Activated T-helper 1 cell treated with anti-CD3 and anti-CD28 coated beads, Interleukin-2, amount 50 U/mL, for 16 hours (primary cell): ENCODE data around the gene SNX25.

Experiments
- DNase-seq, 2 donors: peaks; one replicate each; pipeline ENCODE4 v3.0.0-alpha.2; 2020; ENCODE audit warnings: low read depth in 1 of 2, low spot score in 1 of 2

Gene SNX25

DNA sequence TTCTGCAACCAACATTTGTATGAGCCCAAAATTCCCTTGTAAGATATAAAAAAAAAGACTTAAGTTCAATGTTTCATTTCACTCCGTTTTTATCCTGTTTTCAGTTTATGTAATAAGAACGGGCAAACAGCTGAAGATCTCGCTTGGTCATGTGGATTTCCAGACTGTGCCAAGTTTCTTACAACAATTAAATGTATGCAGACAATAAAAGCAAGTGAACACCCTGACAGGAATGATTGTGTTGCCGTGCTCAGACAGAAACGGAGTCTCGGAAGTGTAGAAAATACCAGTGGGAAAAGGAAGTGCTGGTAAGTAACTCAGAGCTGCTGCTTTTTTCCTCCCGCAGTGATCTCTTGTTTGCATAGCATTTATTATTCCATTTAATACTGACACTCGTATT is 190.1 kb downstream of the SNX25 start:
- no peak for DNase-seq

DNA sequence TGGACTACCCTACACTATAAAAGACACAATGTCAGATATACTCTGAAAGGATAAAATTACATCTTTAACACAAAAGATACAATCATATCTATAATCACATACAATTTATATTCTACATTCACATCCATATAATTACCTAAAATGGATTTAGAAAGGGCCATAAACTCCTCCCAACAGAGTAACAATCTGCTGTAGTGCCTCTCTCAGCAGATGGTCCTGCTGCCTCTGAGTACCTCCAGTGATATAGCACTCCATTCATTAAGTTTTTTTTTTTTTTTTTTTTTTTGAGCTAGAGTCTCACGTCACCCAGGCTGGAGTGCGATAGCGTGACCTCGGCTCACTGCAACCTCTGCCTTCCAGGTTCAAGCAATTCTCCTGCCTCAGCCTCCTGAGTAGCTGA is 194.6 kb downstream of the SNX25 start:
- DNase-seq: no peak

DNA sequence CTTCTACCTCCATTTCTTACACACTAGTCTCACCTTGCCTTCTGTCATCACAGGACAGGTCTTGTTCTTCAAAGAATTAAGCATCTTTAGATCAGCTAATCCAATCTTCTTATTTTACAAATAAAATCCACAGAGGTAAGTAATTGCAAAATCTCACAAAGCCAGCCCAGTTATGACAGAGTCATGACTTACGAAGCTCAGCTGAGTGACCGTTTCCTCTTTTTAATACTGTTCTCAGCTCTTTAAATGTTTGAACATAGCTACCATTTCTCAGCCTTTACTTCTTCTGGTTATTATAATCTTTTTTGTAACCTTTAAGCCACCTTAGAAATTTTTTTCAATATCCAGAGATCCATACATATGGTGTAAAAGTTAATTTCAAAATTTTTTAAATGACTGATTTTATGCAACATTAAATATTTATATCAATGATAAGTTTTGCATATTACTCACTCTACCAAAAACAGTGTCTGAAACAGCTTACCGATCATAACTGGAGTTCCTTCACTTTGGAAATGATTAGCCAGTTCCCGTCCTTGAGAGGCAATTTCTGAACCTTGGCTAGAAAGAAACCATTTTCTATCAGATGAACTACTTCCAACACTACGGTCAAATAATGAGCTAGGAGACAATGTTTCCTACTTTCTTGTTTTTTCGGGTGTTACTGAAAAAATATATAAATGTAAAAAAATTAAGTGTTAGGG is 196.1 kb downstream of the SNX25 start:
- no peak for DNase-seq

- DNase-seq: no peak
These were observed 199.0 kb downstream of the SNX25 start for GRCh38 chr4:185408432-185408831.

DNA sequence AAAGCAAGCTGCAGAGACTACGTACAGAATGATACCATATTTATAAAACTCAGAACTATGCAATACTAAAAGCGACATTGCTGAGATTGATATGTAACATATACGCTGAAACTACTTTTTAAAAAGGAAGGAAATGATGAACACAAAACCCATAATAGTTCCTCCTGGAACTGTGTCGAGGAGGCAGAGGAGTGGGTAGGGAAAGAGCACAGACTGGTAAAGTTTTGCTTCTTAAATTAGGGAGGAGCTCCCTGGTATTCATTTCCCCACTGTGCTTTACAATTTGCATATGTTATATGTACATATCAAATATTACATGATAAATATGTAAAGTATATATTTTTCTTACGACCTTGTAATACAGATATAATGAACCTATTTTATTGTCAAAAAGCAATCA is 202.5 kb downstream of the SNX25 start:
- no peak for DNase-seq

- DNase-seq: no peak
These were observed 203.0 kb downstream of the SNX25 start for GRCh38 chr4:185412412-185412811.
